HUES48 (cell line): ENCODE data around the gene TMEM134.

ENCODE experiments used
- H3K27ac ChIP-seq: one replicate; pipeline ENCODE4 v1.7.0; 2013; ENCODE audit warnings: low read depth, low read length, inconsistent platforms
- H3K27me3 ChIP-seq: 2 replicates; pipeline ENCODE4 v1.6.1; 2013; ENCODE audit warnings: mild to moderate bottlenecking, low read length; ENCODE audit not compliant: control insufficient read depth, insufficient read depth
- H3K36me3 ChIP-seq: 2 replicates; pipeline ENCODE4 v1.6.1; 2013; ENCODE audit warnings: low read length; ENCODE audit not compliant: control insufficient read depth, insufficient read depth
- H3K4me1 ChIP-seq: 2 replicates; pipeline ENCODE4 v1.6.1; 2013; ENCODE audit warnings: mild to moderate bottlenecking, low read length; ENCODE audit not compliant: control insufficient read depth, insufficient read depth
- H3K4me3 ChIP-seq: 2 replicates; pipeline ENCODE4 v1.5.1; 2013; ENCODE audit warnings: mild to moderate bottlenecking, low read depth, low read length
- H3K9ac ChIP-seq: 2 replicates; pipeline ENCODE4 v1.6.1; 2013; ENCODE audit warnings: mild to moderate bottlenecking, low read depth, low read length, moderate library complexity
- H3K9me3 ChIP-seq: 2 replicates; pipeline ENCODE4 v1.6.1; 2013; ENCODE audit warnings: low read length; ENCODE audit not compliant: control insufficient read depth, insufficient read depth

TMEM134 gene

DNA sequence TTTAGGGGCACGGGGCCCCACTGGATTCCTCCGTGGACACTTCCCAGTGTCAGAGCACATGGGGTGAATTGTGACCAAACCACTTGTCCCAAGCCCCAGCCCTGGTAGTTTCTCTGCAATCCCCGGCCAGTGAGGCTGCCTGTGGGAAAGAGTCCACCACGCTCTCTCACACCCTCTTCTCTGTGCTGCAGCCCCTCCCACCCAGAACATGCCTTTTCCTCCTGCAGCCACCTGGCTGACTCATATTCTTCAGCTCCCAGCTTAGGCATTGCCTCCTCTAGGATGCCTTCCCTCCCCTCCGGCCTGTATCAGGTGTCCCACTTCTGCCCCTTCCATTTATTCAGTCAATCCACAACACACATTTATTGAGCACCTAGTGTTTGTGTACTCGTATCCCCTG, 46.2 kb downstream of the TMEM134 start:
- Histone ChIP-seq H3K27ac (no peak overlapping the region), H3K4me1 (0 out of 2 replicates have a peak, but pooled peaks cover 4% of the 10 kb centered on the region), H3K4me3 (no peak overlapping the region), H3K9me3 (no peaks in the 10 kb centered on the region), H3K9ac (no peak overlapping the region), H3K36me3 (no peaks in the 10 kb centered on the region), H3K27me3 (no peaks in the 10 kb centered on the region; the same call in 1 of the 2 replicates)

DNA sequence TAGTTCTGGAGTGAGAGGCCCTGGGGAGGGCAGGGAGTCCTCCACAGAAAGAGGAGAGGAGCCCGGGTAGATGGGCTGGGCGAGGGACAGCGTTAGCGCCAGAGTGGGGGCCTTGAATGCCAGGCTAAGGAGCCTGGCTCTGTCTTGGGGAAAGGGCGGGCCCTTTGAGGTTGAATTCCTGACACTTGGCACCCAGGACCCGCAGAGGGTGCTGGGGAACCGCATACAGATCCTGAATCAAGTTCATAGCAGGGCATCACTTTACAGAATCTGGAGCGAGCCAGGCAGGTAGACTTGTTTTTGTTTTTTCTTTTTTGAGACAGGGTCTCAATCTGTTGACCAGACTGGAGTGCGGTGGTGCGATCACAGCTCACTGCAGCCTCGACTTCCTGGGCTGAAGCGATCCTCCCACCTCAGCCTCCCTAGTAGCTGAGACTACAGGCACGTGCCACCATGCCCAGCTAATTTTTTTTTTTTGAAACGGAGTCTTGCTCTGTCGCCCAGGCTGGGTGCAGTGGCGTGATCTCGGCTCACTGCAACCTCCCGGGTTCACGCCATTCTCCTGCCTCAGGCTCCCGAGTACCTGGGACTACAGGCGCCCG, 47.5 kb downstream of the TMEM134 start:
- H3K27ac ChIP-seq, result no peak overlapping the region
- no peaks in the 10 kb centered on the region for H3K36me3 ChIP-seq
- H3K9me3 ChIP-seq, result no peaks in the 10 kb centered on the region
- peak overlapping the region; percentile 48 for H3K4me3 ChIP-seq
- H3K9ac ChIP-seq, result no peak overlapping the region
- H3K4me1 ChIP-seq, result no peaks in the 10 kb centered on the region
- no peaks in the 10 kb centered on the region; the same call in 1 of the 2 replicates for H3K27me3 ChIP-seq

DNA sequence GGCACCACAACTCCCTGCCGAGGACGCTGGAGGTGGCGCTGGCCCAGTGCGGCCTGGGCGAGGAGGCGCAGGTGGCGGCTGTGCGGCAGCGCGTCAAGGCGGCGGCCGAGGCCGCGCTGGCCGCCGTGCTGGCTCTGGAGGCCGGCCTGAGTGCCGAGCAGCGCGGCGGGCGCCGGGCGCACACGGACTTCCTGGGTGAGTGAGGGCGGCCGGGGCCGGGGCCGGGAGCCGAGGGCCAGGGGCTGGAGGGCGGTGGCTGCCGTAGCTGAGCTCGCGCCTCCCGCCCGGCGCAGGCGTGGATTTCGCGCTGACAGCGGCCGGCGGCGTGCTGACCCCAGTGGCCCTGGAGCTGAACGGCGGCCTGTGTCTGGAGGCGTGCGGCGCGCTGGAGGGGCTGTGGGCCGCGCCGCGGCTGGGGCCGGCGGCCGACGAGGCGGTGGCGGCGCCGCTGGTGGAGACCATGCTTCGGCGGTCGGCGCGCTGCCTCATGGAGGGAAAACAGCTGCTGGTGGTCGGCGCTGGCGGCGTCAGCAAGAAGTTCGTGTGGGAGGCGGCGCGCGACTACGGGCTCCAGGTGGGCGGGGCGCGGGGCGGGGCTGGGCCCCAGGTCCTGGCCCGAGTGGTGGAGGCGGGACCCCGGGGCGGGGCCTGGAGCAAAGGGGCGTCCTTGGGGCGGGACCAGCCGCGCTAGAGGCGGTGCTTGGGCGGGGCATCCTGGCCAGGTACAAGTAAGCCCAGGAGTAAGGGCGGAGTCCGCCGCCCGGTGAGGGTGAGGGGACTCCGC, 48.2 kb downstream of the TMEM134 start:
- Histone ChIP-seq H3K9me3 (no peaks in the 10 kb centered on the region), H3K27ac (peak overlapping the region; percentile 56), H3K36me3 (no peaks in the 10 kb centered on the region), H3K4me1 (peaks cover 4% of the 10 kb centered on the region; the same call in 1 of the 2 replicates), H3K4me3 (peak overlapping the region; percentile 65), H3K27me3 (no peaks in the 10 kb centered on the region; the same call in 1 of the 2 replicates), H3K9ac (peak overlapping the region; percentile 54; the same call in 1 of the 2 replicates)

DNA sequence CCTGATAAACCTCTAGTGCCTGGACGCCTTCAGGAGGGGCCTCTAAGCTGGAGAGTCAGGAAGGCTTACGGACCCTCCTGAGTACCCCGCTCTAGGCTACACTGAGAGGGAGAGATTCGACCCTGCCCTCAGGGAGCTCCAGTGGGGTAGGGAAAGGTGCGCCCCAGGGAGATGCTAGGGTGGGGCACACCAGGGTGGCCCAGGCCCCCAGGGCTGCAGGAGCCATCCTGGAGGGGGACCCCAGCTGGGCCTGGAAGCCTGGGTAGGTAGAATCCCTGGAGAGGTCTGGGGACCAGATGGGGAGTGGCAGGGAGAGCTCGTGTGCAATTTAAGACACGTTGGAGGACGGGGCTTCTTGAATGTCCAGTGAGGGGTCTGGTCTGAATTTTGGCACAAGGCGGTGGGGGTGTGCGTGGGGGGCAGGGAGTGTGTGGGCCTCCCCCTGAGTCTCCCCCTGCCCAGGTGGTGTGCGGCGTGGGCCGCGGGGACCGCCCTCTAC, 48.9 kb downstream of the TMEM134 start:
- no peaks in the 10 kb centered on the region for H3K9me3 ChIP-seq
- no peak overlapping the region for H3K9ac ChIP-seq

DNA sequence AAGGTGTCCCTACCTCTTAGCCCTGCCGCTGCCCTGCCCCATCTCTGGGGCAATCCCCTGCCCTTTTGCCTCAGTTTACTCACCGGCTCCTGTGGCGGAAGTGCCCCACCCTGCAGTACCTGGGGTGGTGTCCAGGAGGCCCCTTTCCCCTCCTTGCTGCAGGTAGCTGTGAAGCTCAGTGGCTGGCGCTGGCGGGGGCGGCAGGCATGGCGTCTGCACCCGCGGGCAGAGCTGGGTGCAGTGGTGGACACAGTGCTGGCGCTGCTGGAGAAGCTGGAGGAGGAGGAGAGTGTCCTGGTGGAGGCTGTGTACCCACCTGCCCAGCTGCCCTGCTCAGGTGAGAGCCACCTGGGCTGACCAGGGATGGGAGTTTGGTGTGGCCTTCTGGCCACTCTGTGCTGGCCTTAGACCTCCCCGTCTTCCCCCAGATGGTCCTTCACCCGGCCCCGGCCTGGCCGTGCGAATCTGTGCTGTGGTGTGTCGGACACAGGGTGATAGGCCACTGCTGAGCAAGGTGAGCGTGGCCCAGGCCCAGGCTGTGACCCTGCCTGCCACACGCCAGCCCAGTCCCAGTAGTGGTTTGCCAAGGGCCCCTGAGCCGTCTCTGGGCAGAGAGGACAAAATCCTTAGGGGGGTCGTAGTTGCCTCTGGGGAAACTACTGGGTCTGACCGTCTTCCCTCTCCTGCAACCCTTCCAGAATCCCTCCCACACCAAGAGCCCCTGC, 49.6 kb downstream of the TMEM134 start:
- no peak overlapping the region for H3K4me3 ChIP-seq
- H3K9ac ChIP-seq, result no peak overlapping the region
- H3K27me3 ChIP-seq, result peaks cover 5% of the 10 kb centered on the region; the same call in 1 of the 2 replicates
- H3K4me1 ChIP-seq, result peaks cover 4% of the 10 kb centered on the region; the same call in 1 of the 2 replicates
- H3K9me3 ChIP-seq, result no peaks in the 10 kb centered on the region
- H3K27ac ChIP-seq, result no peak overlapping the region
- H3K36me3 ChIP-seq, result no peaks in the 10 kb centered on the region

More for the DNA sequence above, 48.9 kb downstream of the TMEM134 start:
- Histone ChIP-seq H3K27me3 (no peaks in the 10 kb centered on the region; the same call in 1 of the 2 replicates), H3K4me1 (peaks cover 4% of the 10 kb centered on the region; the same call in 1 of the 2 replicates), H3K27ac (no peak overlapping the region), H3K36me3 (no peaks in the 10 kb centered on the region), H3K4me3 (peak overlapping the region; percentile 65; the same call in 1 of the 2 replicates)

- peaks cover 4% of the 10 kb centered on the region; the same call in 1 of the 2 replicates for H3K4me1 ChIP-seq
- H3K9ac ChIP-seq, result no peak overlapping the region
- no peak overlapping the region for H3K27ac ChIP-seq
- no peaks in the 10 kb centered on the region for H3K36me3 ChIP-seq
- peaks cover 7% of the 10 kb centered on the region; the same call in 1 of the 2 replicates for H3K27me3 ChIP-seq
- no peaks in the 10 kb centered on the region for H3K9me3 ChIP-seq
- H3K4me3 ChIP-seq, result no peak overlapping the region
These were observed 50.4 kb downstream of the TMEM134 start for GRCh38 chr11:67418476-67419281.

GRCh38 chr11:67417425-67417824, 51.6 kb downstream of the TMEM134 start:
- H3K27ac ChIP-seq, result no peak overlapping the region
- H3K4me1 ChIP-seq, result peaks cover 4% of the 10 kb centered on the region; the same call in 1 of the 2 replicates
- H3K9ac ChIP-seq, result no peak overlapping the region

DNA sequence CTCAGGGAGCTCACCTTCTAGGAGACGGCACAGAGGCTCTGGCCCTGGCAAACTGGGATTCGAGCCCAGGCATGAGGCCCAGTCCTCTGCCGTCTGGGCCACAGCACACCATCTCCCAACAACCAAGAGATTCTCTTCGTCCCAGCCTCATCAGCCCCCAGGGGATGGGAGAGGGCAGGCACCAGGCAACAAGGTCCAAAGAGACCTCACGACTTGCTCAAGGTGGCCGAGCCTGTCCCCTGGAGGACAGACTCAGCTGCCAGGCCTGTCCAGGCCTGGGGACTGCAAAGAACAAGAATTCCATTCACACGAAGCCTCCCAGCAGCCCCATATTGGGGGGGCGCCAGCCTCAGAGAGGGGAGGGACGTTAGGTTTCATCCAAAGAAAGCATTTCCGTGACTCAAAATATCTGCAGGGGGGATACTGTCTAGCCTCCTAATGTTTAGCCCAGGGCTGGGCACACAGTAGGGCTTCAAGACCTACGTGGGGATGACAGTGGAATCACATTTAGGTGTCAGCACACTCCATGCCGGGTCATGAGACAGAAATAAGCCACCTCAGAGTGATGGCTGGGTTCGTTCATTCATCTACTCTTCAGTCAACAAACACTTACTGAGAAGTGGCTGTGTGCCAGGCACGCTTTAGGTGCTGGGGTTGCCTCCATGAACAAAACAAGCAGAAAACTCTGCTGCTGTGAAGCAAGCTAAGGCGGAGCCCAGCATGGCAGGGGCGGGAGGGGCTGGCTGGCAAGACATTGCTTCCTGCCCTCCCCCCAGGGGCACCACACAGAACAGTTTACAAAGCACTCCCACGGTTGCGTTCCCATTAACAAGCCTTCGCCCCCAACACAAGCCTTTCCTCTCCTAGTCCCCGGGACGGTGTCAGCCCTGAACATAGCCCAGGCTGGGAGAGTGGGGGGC, 52.4 kb downstream of the TMEM134 start:
- Histone ChIP-seq H3K36me3 (no peaks in the 10 kb centered on the region), H3K4me3 (no peak overlapping the region), H3K4me1 (peaks cover 4% of the 10 kb centered on the region; the same call in 1 of the 2 replicates), H3K9ac (no peak overlapping the region), H3K27me3 (peaks cover 7% of the 10 kb centered on the region), H3K9me3 (no peaks in the 10 kb centered on the region), H3K27ac (no peak overlapping the region)

More at GRCh38 chr11:67417425-67417824, 51.6 kb downstream of the TMEM134 start:
- Histone ChIP-seq H3K4me3 (no peak overlapping the region), H3K36me3 (no peaks in the 10 kb centered on the region), H3K27me3 (peaks cover 7% of the 10 kb centered on the region; the same call in 1 of the 2 replicates), H3K9me3 (no peaks in the 10 kb centered on the region)

GRCh38 chr11:67415501-67416304, 53.3 kb downstream of the TMEM134 start, which contains the start of gene CARNS1:
Gene CARNS1 (plus strand): TSS chr11:67415678. CDS start chr11:67416200, 522 bp downstream.
- Histone ChIP-seq H3K9ac (no peak within 1 kb of the TSS), H3K27me3 (peaks cover 7% of the 10 kb centered on the region), H3K4me3 (peak within 1 kb of the TSS; percentile 65), H3K4me1 (peaks cover 4% of the 10 kb centered on the region; the same call in 1 of the 2 replicates), H3K9me3 (no peaks in the 10 kb centered on the region), H3K27ac (no peak within 1 kb of the TSS), H3K36me3 (no peaks in the 10 kb centered on the region)
